Cardiac fibroblast (primary cell): Measurements from ENCODE around the gene DEFB123.

Source experiments
- DNase-seq, 2 donors: peaks; one replicate each; pipeline versions ENCODE4 v3.0.0 to v3.0.0-alpha.2; 2010; ENCODE audit warnings: low read depth in 2 of 2
- H3K4me3 ChIP-seq, 2 donors: replicated peaks in 1 of 2; 1 replicate in 1 of 2; 2 replicates in 1 of 2; pipeline ENCODE4 v1.5.1; 2011; ENCODE audit warnings: low read depth in 2 of 2, low read length in 2 of 2, mild to moderate bottlenecking in 2 of 2, moderate library complexity in 1 of 2
- CTCF ChIP-seq: IDR thresholded peaks from one replicate; pipeline ENCODE4 v1.5.1; 2011; ENCODE audit warnings: low read depth, mild to moderate bottlenecking, low read length, inconsistent platforms

Gene DEFB123

GRCh38 chr20:31476643-31477215 lies 36.3 kb downstream of the DEFB123 start:
- TF ChIP-seq CTCF = no peak
- DNase-seq = peak; percentile 28 to 65
- H3K4me3 ChIP-seq = no peak overlapping the region

- no peak for DNase-seq
- TF ChIP-seq CTCF = no peak
- H3K4me3 ChIP-seq = no peak overlapping the region
Observed at GRCh38 chr20:31484001-31484400, 43.6 kb downstream of the DEFB123 start.

- no peak for TF ChIP-seq CTCF
- DNase-seq = peak; percentile 59 to 92
- H3K4me3 ChIP-seq = peak overlapping the region; percentile 13 to 30
Observed at GRCh38 chr20:31485450-31486339, 45.3 kb downstream of the DEFB123 start.

- TF ChIP-seq CTCF = no peak
- no peak for DNase-seq
- no peak overlapping the region for H3K4me3 ChIP-seq
Observed at GRCh38 chr20:31488115-31488514, 47.7 kb downstream of the DEFB123 start.

GRCh38 chr20:31489152-31489551 lies 48.7 kb downstream of the DEFB123 start:
- no peak overlapping the region for H3K4me3 ChIP-seq
- no peak for TF ChIP-seq CTCF
- no peak for DNase-seq

GRCh38 chr20:31490752-31491151 lies 50.3 kb downstream of the DEFB123 start:
- no peak for TF ChIP-seq CTCF
- no peak for DNase-seq
- H3K4me3 ChIP-seq = no peak overlapping the region
